ENCODE measurements around the gene CAMKV.

CAMKV gene

DNA sequence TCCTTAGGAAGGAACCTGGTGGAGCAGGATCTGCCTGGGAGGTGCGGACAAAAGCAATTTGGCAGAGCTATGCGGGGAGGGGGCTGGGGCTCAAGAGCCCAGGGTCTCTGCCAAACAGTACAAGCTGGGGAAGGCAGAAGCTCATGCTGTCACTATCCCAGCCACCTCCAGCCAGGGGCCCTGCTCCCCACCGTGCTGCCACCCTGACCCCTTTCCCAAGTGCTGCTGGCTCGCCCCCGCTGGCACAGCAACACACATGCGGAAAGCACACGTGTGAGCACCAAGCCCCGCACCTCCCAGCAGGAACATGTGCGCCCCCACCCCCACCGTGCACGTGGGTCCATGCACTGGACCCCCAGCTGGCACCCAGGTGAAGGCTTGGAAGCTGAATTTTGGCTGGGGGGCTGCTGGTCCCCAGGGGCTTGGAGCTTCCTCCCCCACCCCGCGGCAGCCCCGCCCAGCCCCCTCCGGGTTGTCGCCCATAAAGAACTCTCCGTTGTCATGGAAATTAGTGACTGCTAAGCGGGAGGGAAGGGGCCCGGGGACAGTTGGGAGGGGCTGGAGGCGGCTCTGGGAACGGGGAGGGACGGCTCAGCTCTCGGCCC, 742 bp downstream of the CAMKV start:
- TF ChIP-seq, protein P1, sequence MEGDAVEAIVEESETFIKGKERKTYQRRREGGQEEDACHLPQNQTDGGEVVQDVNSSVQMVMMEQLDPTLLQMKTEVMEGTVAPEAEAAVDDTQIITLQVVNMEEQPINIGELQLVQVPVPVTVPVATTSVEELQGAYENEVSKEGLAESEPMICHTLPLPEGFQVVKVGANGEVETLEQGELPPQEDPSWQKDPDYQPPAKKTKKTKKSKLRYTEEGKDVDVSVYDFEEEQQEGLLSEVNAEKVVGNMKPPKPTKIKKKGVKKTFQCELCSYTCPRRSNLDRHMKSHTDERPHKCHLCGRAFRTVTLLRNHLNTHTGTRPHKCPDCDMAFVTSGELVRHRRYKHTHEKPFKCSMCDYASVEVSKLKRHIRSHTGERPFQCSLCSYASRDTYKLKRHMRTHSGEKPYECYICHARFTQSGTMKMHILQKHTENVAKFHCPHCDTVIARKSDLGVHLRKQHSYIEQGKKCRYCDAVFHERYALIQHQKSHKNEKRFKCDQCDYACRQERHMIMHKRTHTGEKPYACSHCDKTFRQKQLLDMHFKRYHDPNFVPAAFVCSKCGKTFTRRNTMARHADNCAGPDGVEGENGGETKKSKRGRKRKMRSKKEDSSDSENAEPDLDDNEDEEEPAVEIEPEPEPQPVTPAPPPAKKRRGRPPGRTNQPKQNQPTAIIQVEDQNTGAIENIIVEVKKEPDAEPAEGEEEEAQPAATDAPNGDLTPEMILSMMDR (IDR thresholded peaks at IDR 0.05; ENCODE audit: borderline replicate concordance, control extremely low read depth, extremely low read depth, insufficient read depth, missing control alignments) = no peak
- in situ Hi-C loops (cut with MboI; ENCODE audit: low sequenced_read_pairs, unreplicated experiment) = no loop called here
- no peak for DNase-seq (ENCODE audit: low spot score)

DNA sequence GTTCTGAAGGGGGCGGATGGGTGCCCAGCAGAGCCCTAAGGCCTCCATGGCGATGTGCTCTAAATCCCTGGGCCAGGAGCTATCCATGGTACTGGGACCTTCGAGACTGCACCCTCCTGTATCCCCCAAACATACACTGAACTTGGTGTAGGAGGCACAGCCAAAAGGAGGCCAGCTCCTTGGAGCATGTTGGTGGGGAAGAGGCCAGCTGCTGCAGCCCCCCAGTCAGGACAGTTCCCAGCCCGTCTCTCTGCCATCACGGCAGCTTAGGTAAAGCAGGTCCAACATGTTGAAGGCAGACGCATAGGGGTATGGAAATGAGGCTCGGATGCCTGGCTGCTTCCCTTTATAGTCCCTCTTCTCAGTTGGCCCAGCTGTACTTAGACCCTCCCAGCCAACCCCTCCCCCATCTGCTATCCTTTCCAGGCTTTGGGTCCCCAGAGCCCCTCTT, 1.8 kb downstream of the CAMKV start:
- TF ChIP-seq, protein P1 (IDR thresholded peaks at IDR 0.05; ENCODE audit: borderline replicate concordance, control extremely low read depth, extremely low read depth, insufficient read depth, missing control alignments) = no peak
- in situ Hi-C loops (cut with MboI; ENCODE audit: low sequenced_read_pairs, unreplicated experiment) = no loop called here
- no peak for DNase-seq (ENCODE audit: low spot score)

DNA sequence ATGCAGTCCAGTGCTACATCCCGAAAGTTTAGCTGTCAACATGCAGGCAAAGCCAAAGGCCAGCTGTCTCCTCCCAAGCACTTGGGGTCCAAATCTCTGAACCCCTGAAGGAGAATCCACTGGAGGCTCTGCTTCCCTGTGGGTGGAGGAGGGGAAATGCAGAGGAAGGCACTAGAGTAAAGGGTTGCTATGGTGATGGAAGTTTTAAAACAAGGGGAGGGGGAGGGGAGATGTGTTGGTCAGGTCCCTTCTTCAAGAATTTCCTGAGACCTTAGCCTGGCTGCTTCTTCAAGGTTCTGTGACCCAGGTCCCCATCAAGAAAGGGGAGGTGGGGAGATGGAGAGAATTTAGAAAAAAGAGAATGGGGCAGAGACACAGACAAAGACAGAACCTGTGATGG, 2.3 kb downstream of the CAMKV start:
- in situ Hi-C loops (cut with MboI; ENCODE audit: low sequenced_read_pairs, unreplicated experiment) = no loop called here
- TF ChIP-seq, protein P1 (IDR thresholded peaks at IDR 0.05; ENCODE audit: borderline replicate concordance, control extremely low read depth, extremely low read depth, insufficient read depth, missing control alignments) = no peak
- no peak for DNase-seq (ENCODE audit: low spot score)

DNA sequence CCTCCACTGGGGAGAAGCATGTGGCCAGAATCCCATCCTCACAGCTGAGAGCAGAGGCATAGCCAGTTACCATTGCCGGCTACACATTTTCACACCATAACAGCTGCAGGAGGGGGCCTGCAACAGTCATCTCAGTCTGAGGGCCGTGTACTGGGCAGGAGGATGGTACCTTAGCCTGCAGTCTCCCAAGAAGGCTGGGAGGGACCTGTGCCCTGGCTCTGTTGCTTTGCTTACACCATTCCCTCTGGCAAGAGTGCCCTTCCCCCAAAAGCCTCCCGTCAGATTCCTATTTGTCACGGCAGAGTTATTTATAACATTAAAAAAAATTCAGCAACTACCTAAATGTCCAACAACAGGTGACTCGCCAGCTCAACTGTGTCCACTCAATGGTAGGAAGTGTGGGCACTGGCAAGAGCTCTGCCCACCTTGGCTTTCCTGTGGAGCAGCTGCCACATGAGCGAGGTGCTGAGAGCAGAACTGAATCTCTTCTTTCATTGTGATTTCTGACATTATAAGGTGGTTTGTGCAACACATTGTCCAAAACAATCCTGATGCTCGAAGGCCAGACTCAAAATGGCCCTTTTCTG, 4.4 kb downstream of the CAMKV start:
- in situ Hi-C loops (cut with MboI; ENCODE audit: low sequenced_read_pairs, unreplicated experiment) = no loop called here
- TF ChIP-seq, protein P1 (IDR thresholded peaks at IDR 0.05; ENCODE audit: borderline replicate concordance, control extremely low read depth, extremely low read depth, insufficient read depth, missing control alignments) = no peak
- no peak for DNase-seq (ENCODE audit: low spot score)

DNA sequence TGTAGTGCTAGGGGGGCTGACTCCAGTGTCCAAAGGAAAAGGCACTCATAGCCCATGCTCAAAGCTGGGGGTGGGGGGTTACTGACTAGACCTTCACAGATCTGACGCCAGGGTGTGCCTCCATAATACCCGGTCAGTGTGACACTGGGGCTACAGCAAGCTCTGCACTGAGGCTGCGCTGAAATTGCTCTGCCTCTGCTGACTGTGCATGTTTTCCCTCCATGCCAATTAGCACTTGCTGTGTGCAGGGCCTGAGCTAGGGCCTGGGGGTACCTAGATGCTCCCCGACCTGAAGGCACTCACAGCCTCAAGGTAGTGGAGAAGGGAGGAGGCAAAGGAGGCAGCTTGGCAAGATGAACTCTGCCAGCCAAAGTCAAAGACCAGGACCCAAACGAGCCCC, 5.2 kb downstream of the CAMKV start:
- TF ChIP-seq, protein P1 (IDR thresholded peaks at IDR 0.05; ENCODE audit: borderline replicate concordance, control extremely low read depth, extremely low read depth, insufficient read depth, missing control alignments) = no peak
- no peak for DNase-seq (ENCODE audit: low spot score)
- in situ Hi-C loops (cut with MboI; ENCODE audit: low sequenced_read_pairs, unreplicated experiment) = no loop called here

DNA sequence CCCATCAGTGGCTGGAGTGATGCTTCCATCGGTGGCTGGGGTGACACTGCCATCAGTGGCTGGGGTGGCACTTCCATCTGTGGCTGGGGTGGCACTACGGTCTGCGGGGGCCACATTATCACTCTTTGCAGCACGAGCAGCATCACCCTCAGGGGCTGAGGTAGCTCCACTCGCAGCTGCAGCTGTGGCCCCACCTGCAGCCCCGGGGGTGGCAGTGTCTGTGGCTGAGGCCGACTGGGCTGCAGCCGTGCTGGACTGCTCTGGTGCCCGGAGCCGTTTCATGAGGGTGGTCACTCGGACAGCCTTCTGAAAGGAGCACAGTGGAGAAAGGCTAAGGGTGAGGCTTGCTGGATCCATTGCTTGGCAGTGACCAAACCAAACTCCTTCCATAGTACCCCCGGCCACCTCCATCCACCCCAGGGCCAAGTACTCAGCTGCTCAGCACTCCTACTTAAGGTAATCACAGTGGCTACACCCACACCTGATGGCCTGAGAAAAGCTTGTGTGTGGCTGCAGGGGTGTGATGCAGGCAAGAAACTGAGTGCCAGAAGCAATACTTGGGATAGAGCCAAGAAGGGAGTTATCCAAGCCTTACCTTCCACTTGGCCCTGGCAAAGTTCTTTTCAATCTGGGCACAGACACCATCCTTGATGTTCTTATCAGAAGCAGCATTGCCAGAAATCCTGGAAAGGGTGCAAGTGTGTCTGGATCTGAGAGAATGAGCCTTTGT, 10.0 kb downstream of the CAMKV start:
- in situ Hi-C loops (cut with MboI; ENCODE audit: low sequenced_read_pairs, unreplicated experiment) = no loop called here
- TF ChIP-seq, protein P1 (IDR thresholded peaks at IDR 0.05; ENCODE audit: borderline replicate concordance, control extremely low read depth, extremely low read depth, insufficient read depth, missing control alignments) = no peak
- no peak for DNase-seq (ENCODE audit: low spot score)

All from GM13976 (cell line).